Activated naive CD4-positive, alpha-beta T cell treated with anti-CD3 and anti-CD28 coated beads, Interleukin-2, amount 50 U/mL, for 24 hours (primary cell): ENCODE results near the gene CBX1.

ENCODE experiments used
- H3K27ac Mint-ChIP-seq: one replicate; pipeline ENCODE4 v1.8.0; 2021; ENCODE audit warnings: mild to moderate bottlenecking, mixed read lengths
- H3K27me3 Mint-ChIP-seq: one replicate; pipeline ENCODE4 v1.8.0; 2021; ENCODE audit warnings: mixed read lengths
- H3K36me3 Mint-ChIP-seq: one replicate; pipeline ENCODE4 v1.8.0; 2021; ENCODE audit warnings: mixed read lengths
- H3K4me1 Mint-ChIP-seq: one replicate; pipeline ENCODE4 v1.8.0; 2021; ENCODE audit warnings: mixed read lengths
- H3K4me3 Mint-ChIP-seq: one replicate; pipeline ENCODE4 v1.8.0; 2021; ENCODE audit warnings: mild to moderate bottlenecking, mixed read lengths
- H3K9me3 Mint-ChIP-seq: one replicate; pipeline ENCODE4 v1.8.0; 2021; ENCODE audit warnings: mixed read lengths

The CBX1 gene

DNA sequence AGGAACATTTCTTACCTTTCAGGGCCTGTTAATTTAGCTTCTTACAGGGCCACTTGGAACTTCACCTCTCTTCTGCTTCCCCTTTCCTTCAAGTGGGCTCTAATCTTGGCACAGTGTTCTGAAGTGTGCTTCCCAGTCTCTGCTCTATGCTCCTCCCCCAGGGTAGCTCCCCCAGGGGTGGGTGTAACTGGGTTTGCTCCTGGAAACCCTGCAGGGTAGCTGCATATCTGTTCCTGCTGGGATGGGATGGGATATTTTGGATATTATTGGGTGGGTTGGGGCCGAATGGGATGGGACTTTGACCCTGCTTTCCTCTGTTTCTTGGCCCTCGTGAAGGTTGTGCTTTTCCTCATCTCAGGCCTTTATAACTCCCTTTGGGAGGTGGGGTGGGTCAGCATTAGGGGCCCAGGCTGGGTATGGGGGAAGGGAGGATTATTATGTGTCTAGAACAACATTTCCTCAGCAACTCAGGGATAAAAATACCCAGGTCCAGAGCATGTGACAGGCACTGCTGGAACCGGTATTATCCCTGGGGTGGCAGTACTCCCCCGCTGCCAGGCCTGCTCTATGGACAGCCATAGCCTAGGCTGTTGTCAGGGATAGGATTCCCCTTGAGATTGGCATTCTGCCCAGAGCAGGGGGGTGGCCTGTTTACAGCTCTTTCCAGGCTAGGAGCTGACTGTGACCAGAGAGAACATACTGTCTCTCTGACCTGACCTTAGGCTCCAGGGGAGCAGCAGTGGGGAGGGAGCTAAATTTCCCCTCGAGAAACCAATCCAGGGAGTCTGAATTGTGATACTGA, 48.1 kb downstream of the CBX1 start:
- Mint-ChIP-seq H3K4me1 (peaks cover 63% of the 10 kb centered on the region), H3K27me3 (no peaks in the 10 kb centered on the region), H3K4me3 (peak overlapping the region; percentile 53), H3K27ac (peak overlapping the region; percentile 79), H3K9me3 (no peaks in the 10 kb centered on the region), H3K36me3 (peaks cover 24% of the 10 kb centered on the region)

- H3K9me3 Mint-ChIP-seq, result no peaks in the 10 kb centered on the region
These were observed 49.4 kb downstream of the CBX1 start for GRCh38 chr17:48051706-48052486.

GRCh38 chr17:48051283-48051682, 50.0 kb downstream of the CBX1 start:
- no peaks in the 10 kb centered on the region for H3K27me3 Mint-ChIP-seq
- peak overlapping the region; percentile 100 for H3K4me3 Mint-ChIP-seq
- no peak overlapping the region for H3K27ac Mint-ChIP-seq
- peaks cover 24% of the 10 kb centered on the region for H3K36me3 Mint-ChIP-seq
- no peaks in the 10 kb centered on the region for H3K9me3 Mint-ChIP-seq
- H3K4me1 Mint-ChIP-seq, result peaks cover 65% of the 10 kb centered on the region

More at GRCh38 chr17:48051706-48052486, 49.4 kb downstream of the CBX1 start:
- Mint-ChIP-seq H3K27ac (no peak overlapping the region), H3K4me1 (peaks cover 65% of the 10 kb centered on the region), H3K4me3 (peak overlapping the region; percentile 100), H3K27me3 (no peaks in the 10 kb centered on the region), H3K36me3 (peaks cover 25% of the 10 kb centered on the region)

DNA sequence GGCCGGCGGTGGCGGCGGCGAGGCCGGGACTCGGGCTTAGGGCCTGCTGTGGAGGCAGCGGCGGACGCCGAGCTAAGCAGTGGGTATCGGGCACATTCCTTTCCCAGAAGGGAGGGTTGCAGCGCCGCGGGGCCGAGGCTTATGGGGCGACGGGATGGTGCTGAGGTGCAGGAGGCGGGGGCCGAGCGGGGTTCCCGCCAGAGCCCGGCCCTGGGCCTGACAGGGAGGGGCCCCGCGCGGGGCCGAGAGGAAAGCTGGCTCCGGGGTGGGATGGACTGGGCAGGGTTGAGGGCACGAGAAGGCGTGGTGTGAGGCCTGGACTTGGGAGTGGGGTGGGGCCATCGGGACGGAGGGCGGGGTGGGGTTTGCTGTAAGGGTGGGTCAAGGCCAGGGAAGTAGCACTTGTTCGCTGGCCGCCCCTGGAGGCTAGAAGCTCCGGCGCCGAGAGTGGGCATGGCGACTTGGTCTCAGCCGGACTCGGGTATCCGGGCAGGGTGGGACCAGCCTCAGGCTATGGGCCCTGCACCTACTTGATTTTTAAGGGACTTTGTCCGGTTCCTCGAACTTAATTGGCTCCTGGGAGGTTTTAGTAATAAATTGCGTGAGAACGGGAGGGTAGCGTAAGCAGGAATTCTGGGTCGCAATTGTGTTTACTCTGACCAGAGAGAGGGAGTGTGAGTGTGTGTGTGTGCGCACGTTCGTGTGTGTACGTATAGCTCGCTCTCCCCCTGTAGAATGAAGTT, 52.7 kb downstream of the CBX1 start:
- Mint-ChIP-seq H3K27me3 (no peaks in the 10 kb centered on the region), H3K4me1 (peaks cover 54% of the 10 kb centered on the region), H3K9me3 (no peaks in the 10 kb centered on the region), H3K27ac (peak overlapping the region; percentile 100), H3K36me3 (peaks cover 13% of the 10 kb centered on the region), H3K4me3 (peak overlapping the region; percentile 100)

DNA sequence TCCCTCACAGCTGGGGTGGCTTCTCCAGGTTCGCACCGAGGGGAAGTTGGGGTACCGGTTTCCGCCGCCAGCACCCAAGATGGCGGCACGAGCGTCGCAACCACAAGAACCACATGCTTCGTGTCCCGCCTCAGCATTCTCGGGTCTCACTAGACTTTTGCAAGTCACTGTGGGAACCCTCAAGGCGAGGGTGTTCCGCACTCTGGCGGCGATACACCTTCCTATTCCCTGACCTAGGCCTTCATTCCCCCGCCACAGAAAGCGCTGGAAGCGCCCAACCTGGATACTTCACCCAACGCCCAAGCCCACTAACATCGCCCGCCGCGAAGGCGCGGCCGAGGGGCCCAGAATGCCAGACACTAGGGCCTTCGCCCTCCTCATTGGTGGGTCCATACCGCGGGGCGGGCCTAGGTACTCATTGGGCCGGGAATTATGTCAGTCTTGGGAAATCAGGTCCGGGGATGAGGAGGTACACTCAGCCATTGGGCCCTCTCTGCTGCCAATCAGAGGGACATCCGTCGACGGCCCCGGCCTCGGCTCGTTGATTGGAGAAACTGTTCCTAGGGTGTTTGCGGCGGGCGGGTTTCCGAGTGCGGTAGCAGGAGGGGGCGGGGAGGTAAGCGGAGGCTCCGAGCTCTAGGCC, 53.4 kb downstream of the CBX1 start, which contains the start of gene NFE2L1:
TSS of gene NFE2L1 (plus strand) at position 619 of the 643 bp plus-strand sequence. CDS start 2,760 bp downstream, outside the sequence.
- peaks cover 12% of the 10 kb centered on the region for H3K36me3 Mint-ChIP-seq
- no peaks in the 10 kb centered on the region for H3K27me3 Mint-ChIP-seq
- H3K4me1 Mint-ChIP-seq, result peaks cover 47% of the 10 kb centered on the region
- H3K4me3 Mint-ChIP-seq, result peak within 1 kb of the TSS; percentile 100
- H3K9me3 Mint-ChIP-seq, result no peaks in the 10 kb centered on the region
- peak within 1 kb of the TSS; percentile 100 for H3K27ac Mint-ChIP-seq

GRCh38 chr17:48047113-48047740, 54.1 kb downstream of the CBX1 start:
- H3K4me1 Mint-ChIP-seq, result peaks cover 42% of the 10 kb centered on the region
- no peaks in the 10 kb centered on the region for H3K27me3 Mint-ChIP-seq
- H3K4me3 Mint-ChIP-seq, result peak overlapping the region; percentile 100
- H3K9me3 Mint-ChIP-seq, result no peaks in the 10 kb centered on the region
- H3K36me3 Mint-ChIP-seq, result peaks cover 12% of the 10 kb centered on the region
- peak overlapping the region; percentile 100 for H3K27ac Mint-ChIP-seq

- H3K36me3 Mint-ChIP-seq, result peaks cover 12% of the 10 kb centered on the region
- no peaks in the 10 kb centered on the region for H3K9me3 Mint-ChIP-seq
- H3K27me3 Mint-ChIP-seq, result no peaks in the 10 kb centered on the region
- H3K4me1 Mint-ChIP-seq, result peaks cover 33% of the 10 kb centered on the region
- H3K4me3 Mint-ChIP-seq, result peak overlapping the region; percentile 100
- peak overlapping the region; percentile 100 for H3K27ac Mint-ChIP-seq
These were observed 55.0 kb downstream of the CBX1 start for GRCh38 chr17:48046296-48046695.

GRCh38 chr17:48045316-48046001, 55.8 kb downstream of the CBX1 start:
- Mint-ChIP-seq H3K36me3 (peaks cover 8% of the 10 kb centered on the region), H3K27me3 (no peaks in the 10 kb centered on the region), H3K4me1 (peaks cover 27% of the 10 kb centered on the region), H3K9me3 (no peaks in the 10 kb centered on the region), H3K27ac (peak overlapping the region; percentile 47), H3K4me3 (no peak overlapping the region)

GRCh38 chr17:48044851-48045250, 56.4 kb downstream of the CBX1 start:
- no peak overlapping the region for H3K27ac Mint-ChIP-seq
- H3K4me3 Mint-ChIP-seq, result no peak overlapping the region
- peaks cover 7% of the 10 kb centered on the region for H3K36me3 Mint-ChIP-seq
- H3K27me3 Mint-ChIP-seq, result no peaks in the 10 kb centered on the region
- peaks cover 21% of the 10 kb centered on the region for H3K4me1 Mint-ChIP-seq
- H3K9me3 Mint-ChIP-seq, result no peaks in the 10 kb centered on the region

GRCh38 chr17:48043176-48043575, 58.1 kb downstream of the CBX1 start:
- peaks cover 3% of the 10 kb centered on the region for H3K27me3 Mint-ChIP-seq
- peaks cover 5% of the 10 kb centered on the region for H3K36me3 Mint-ChIP-seq
- no peaks in the 10 kb centered on the region for H3K9me3 Mint-ChIP-seq
- no peak overlapping the region for H3K27ac Mint-ChIP-seq
- H3K4me3 Mint-ChIP-seq, result no peak overlapping the region
- peaks cover 16% of the 10 kb centered on the region for H3K4me1 Mint-ChIP-seq

DNA sequence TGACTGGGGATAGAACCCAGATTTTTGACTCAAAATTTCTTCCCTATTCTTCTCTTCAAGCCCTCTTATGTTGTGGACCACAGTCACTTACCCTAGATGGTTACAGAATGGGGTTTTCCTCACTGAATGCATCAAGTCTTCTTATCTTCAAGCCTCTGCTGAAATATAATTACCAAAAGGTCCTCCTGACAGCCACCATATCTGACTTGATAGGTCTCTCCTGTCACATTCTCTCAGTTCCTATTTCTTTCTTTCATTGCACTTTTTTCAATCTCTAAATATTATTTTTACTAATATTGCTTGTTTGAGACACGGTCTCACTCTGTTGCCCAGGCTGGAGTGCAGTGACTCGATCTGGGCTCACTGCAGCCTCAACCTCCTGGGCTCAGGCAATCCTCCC, 62.6 kb downstream of the CBX1 start:
- Mint-ChIP-seq H3K4me1 (peaks cover 7% of the 10 kb centered on the region), H3K4me3 (peak overlapping the region; percentile 91), H3K36me3 (no peaks in the 10 kb centered on the region), H3K27ac (no peak overlapping the region), H3K9me3 (no peaks in the 10 kb centered on the region), H3K27me3 (peaks cover 8% of the 10 kb centered on the region)

GRCh38 chr17:48037838-48038323, 63.4 kb downstream of the CBX1 start:
- peak overlapping the region; percentile 91 for H3K4me3 Mint-ChIP-seq
- peaks cover 7% of the 10 kb centered on the region for H3K4me1 Mint-ChIP-seq
- no peak overlapping the region for H3K27ac Mint-ChIP-seq
- H3K9me3 Mint-ChIP-seq, result no peaks in the 10 kb centered on the region
- H3K27me3 Mint-ChIP-seq, result peaks cover 10% of the 10 kb centered on the region
- H3K36me3 Mint-ChIP-seq, result no peaks in the 10 kb centered on the region

DNA sequence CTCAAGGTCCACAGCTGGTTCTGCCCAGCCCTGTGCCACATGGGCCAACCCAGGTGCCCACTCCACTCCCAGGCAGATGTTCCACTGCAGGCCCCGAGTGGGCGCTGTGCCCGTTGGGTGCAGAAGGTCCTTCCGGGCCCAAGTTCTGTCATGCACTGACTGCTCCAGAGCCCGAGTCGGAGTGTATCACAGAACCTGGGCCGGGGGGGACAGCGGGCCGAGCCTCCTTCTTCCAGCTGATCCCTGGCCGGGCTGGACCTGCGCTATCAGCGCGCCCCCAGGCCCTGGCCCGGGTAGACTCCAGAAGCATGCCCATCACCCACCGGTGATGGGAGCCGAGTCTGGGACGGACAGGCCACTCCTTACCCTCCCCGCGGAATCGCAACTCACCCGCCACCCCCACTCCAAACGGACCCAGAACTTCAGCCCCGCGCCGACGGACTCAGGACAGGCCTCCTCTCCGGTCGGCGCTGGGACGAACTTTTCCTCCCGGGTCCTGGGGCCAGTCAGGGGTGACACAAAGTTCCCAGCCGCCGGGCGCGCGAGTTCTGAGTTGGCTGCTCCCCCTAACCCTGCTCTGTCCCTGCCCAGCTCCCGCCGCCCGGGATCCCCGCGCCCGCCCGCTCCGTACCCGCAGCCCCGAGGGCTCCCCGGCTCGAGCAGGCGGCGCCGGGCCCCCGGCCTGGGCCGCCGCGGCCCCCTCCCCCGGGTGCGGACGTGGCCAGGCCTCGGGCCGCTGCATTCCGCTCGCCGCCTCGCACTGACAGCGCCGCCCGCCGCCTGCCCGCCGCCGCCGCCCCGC, 64.0 kb downstream of the CBX1 start, which contains the start of gene COPZ2:
TSS of gene COPZ2 (minus strand) at position 762 of the 802 bp plus-strand sequence. CDS start at position 742, 20 bp downstream.
- no peaks in the 10 kb centered on the region for H3K36me3 Mint-ChIP-seq
- H3K27me3 Mint-ChIP-seq, result peaks cover 10% of the 10 kb centered on the region
- peak within 1 kb of the TSS; percentile 91 for H3K4me3 Mint-ChIP-seq
- H3K27ac Mint-ChIP-seq, result peak within 1 kb of the TSS; percentile 41
- H3K4me1 Mint-ChIP-seq, result peaks cover 7% of the 10 kb centered on the region
- no peaks in the 10 kb centered on the region for H3K9me3 Mint-ChIP-seq
